RWPE1 (cell line): ENCODE results near the gene TIMM10B.

Source experiments
- CTCF ChIA-PET: fragments of 350-600 bp; sonication (Branson Sonifier 250); formaldehyde crosslinking; extraction: SDS; loops from one replicate; lab custom pipeline; 2021; lab: Yijun Ruan, JAX
- POLR2A ChIA-PET: fragments of 400-600 bp; formaldehyde crosslinking; extraction: SDS; loops from one replicate; lab custom pipeline; 2020; ENCODE audit warnings: antibody characterized with exemption; ENCODE audit not compliant: low non-redundant PET; lab: Yijun Ruan, JAX
- DNase-seq: peaks from one replicate; pipeline ENCODE4 v3.0.0; 2012; ENCODE audit warnings: low spot score
- H3K27ac ChIP-seq: fragments of 450-650 bp; 2 replicates; pipeline ENCODE4 v1.5.1; 2017
- CTCF ChIP-seq: fragments of 450-650 bp; conservative IDR thresholded peaks from 2 replicates; pipeline ENCODE4 v1.5.1; 2017; ENCODE audit warnings: low read depth, mild to moderate bottlenecking

Gene TIMM10B

GRCh38 chr11:6497069-6497839 is 16.0 kb downstream of the TIMM10B start, which contains the start of gene DNHD1:
DNHD1 (plus strand) TSS chr11:6497280; CDS start chr11:6498216, 936 bp downstream.
- DNase-seq = no peak
- POLR2A ChIA-PET = no interaction called here
- H3K27ac ChIP-seq = no peak within 1 kb of the TSS
- CTCF ChIA-PET = no interaction called here
- no peak for TF ChIP-seq CTCF

DNA sequence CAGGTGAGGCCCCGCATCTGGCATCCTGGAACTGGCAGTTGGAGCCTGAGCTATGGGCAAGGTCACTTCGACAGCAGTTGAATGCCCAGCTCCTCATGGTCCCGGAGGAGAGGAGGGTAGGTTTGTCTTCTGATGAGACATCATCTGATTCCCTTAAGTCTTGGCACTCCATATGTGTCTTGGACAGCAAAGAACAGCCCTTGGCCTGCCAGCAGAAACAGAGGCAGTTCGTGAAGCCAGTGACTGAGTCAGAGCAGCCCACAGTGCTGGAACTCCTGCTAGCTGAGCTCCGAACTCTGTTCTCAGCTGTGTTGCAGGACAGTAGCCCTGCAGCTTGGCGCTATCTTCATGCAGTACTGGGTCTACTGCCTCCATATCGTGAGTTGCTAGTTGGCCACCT is 16.8 kb downstream of the TIMM10B start:
- no peak for DNase-seq
- ChIA-PET POLR2A (no interaction called here), CTCF (no interaction called here)
- TF ChIP-seq CTCF = no peak
- H3K27ac ChIP-seq = no peak overlapping the region

GRCh38 chr11:6498544-6498943 is 17.2 kb downstream of the TIMM10B start:
- ChIA-PET POLR2A (no interaction called here), CTCF (no interaction called here)
- no peak for TF ChIP-seq CTCF
- no peak for DNase-seq
- H3K27ac ChIP-seq = no peak overlapping the region

DNA sequence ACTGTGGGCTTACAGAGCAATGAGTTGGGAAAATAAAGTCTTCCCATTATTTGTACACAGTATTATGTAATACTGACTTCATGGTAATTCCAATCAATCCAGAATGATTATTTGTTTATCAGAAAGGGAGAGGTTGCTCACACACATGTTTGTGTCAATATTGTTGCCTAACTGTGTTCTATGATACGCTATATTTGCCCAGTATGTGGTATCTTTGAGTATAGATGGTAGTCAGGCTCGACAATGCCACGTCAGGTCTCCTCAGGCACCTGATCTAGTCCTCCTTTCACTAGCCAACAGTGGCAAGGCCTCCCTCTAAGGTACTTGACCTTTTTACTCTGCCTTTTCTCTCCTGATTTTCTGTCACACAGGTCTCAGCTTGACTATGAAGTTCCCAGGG is 21.1 kb downstream of the TIMM10B start:
- no peak for DNase-seq
- ChIA-PET CTCF (no interaction called here), POLR2A (no interaction called here)
- no peak overlapping the region for H3K27ac ChIP-seq
- TF ChIP-seq CTCF = no peak

DNA sequence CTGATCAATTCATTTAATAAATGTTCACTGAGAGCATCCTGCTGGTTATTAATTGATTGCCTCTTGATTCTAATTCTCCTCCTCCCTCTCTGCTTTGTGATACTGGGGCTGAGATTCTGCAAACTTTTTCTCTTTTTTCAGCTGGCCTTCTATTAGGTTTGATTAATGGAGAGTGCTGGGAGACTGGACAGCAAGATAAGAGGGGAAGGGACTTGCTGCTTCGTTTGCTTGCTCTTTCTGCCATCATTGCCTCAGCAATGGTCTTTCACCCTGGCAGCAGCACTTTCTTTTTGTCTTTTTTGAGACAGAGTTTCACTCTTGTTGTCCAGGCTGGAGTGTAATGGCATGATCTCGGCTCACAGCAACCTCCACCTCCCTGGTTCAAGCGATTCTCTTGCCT is 22.9 kb downstream of the TIMM10B start:
- ChIA-PET CTCF (interaction anchor here (1.4 to 2.4 kb wide), 2 partner anchors 123 to 125 kb away, joined by 5 to 14 read pairs; no protein-coding TSS in a partner anchor), POLR2A (no interaction called here)
- TF ChIP-seq CTCF = no peak
- DNase-seq = no peak
- peak overlapping the region; percentile 35 for H3K27ac ChIP-seq

GRCh38 chr11:6505577-6506240 is 24.4 kb downstream of the TIMM10B start:
- POLR2A ChIA-PET = interaction anchor here (1.0 kb wide), 1 partner anchor 126 kb away, joined by 3 read pairs; no protein-coding TSS in a partner anchor
- DNase-seq = peak; percentile 74
- no peak overlapping the region for H3K27ac ChIP-seq
- CTCF ChIA-PET = interaction anchor here (0.6 to 2.4 kb wide), 5 partner anchors 10 to 127 kb away, joined by 3 to 14 read pairs (median 4); no protein-coding TSS in a partner anchor
- peak; percentile 80 for TF ChIP-seq CTCF
